NCI-H2196 treated with DMSO at 0.1 percent for 48 hours (cell line): ENCODE data around the gene SLC16A3.

ENCODE experiments used
- DNase-seq: peaks from one replicate; lab custom pipeline; 2025; ENCODE audit not compliant: unreplicated experiment; lab: John Stamatoyannopoulos, UW

SLC16A3 gene

DNA sequence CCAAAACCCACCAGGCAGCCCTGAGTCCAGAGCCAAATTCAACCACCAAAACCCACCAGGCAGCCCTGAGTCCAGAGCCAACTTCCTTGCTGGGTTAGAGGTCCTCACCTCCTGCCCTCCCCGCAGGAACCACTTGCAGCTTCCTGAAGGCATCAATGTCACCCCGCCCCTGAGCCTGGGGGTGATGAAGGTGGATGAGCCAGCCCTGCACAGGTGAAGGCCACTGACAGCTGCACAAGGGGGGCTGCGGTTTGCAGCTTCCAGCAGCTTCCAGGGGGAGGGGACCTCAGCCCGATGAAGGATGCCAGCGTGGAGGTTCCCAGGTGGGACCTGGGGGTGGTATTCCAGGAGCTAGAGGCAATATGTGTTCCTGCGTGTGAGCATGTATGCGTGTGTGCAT lies 52.2 kb downstream of the SLC16A3 start:
- DNase-seq = no peak

- peak; percentile 49 for DNase-seq
These were observed 52.8 kb downstream of the SLC16A3 start for GRCh38 chr17:82281502-82282238.

- no peak for DNase-seq
These were observed 53.7 kb downstream of the SLC16A3 start for GRCh38 chr17:82282239-82283207.

DNA sequence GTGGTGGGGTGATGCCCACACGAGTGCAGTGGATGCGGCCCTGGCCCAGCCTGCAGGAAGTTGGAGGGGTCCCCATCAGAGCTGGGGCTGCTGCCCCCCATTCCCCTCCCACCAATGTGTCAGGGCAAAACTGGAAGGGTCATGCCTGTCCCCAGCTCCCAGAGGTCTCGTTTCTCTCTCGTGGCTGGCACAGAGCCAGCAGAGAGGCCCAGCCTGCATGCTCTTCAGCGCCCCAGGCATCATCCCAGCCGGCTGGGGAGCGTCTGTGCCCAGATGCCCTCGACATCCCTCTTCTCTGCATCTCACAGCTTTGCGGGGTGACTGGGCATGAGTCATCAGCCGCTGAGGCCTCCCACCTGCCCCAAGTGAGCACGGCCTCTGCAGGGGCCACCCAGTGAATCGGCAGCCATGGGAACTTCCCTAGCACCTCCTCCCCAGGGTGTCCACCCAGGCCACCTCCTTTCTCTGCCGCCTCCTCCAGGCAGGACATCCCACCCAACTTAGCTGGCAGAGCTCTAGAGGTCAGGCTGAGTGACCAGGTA lies 54.4 kb downstream of the SLC16A3 start:
- no peak for DNase-seq

- no peak for DNase-seq
These were observed 56.3 kb downstream of the SLC16A3 start for GRCh38 chr17:82285141-82285540.

- no peak for DNase-seq
These were observed 58.4 kb downstream of the SLC16A3 start for GRCh38 chr17:82287013-82287867.

DNA sequence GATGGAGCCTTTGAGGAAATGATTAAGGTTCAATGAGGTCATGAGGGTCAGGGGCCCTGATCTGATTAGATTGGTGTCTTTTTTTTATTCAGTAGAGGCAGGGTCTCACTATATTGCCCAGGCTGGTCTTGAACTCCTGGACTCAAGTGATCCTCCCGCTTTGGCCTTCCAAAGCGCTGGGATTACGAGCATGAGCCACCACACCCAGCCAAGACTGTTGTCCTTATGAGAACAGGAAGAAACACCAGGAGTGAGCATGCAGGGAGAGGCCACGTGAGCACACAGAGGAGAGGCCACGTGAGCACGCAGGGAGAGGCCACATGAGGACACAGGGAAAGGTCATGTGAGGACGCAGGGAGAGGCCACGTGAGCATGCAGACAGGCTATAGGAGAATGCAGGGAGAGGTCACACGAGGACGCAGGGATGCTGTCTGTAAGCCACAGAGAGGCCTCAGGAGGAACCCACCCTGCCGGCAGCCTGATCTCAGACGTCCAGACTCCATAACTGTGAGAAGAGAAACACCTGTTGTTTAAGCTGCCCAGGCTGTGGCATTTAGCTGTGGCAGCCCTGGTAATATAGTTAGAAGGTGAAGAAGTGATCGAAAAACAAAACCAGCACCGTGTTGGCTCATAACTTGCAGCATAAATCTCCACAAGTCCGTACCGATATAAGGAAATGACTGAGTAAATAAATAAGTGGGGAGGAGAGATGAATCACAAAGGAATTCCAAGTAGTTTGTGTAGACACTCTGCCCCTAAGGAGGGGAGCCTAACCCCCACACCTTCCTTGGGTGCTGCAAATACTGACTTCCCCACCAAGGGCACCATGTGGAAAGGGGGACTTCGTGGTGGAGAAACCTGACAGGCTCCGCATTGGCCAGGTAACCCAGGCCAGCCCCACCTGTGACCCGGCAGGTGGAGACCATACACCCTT lies 59.3 kb downstream of the SLC16A3 start:
- DNase-seq = peak; percentile 96
